ENCODE data around the gene RPL10A.
"Not testable (repeated sequence)": the region's sequence is repeated elsewhere in the genome, so short reads cannot be mapped to it uniquely, and the experiment has no call there.

Gene RPL10A

GRCh38 chr6:35468181-35468979 lies at the start of gene RPL10A:
Gene RPL10A (plus strand): TSS chr6:35468401. CDS start chr6:35468435, 34 bp downstream.
- DNase-seq, result peak; percentile 98

DNA sequence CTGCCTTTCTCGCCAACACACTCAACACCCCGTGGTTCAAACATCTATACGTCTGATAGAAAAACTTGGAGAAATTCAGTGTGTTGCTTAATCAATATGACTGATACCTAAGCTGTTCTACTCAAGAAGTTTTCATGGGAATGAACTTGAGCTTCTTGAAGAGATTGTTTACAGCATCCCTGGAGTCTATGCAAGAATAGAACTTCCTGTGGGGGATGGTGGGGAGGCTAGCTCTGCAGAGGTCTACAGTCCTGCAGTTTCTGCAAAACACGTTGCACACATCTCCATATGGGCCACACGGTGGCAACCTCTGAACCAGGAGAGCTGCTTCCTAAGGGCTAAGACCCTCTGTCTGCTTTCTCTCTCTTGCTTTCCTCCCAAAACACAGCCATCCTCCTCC lies 48.8 kb upstream of the RPL10A start:
- no peak for DNase-seq

DNA sequence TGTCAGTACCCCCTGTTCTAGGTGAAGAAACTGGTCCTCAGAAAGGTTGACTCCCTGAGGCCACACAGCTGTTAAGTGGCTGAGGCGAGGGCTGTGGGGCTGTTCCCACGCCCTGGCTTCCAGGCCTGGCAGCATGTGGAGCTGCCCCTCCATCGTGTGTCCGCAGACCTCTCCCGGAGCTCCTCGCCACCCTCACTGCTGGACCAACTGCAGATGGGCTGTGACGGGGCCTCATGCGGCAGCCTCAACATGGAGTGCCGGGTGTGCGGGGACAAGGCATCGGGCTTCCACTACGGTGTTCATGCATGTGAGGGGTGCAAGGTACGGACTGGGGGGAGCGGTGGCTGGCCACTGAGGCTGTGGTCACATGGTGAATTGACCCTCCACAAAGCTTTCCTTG lies 48.2 kb upstream of the RPL10A start:
- no peak for DNase-seq

GRCh38 chr6:35425284-35425683 lies 42.9 kb upstream of the RPL10A start:
- no peak for DNase-seq

DNA sequence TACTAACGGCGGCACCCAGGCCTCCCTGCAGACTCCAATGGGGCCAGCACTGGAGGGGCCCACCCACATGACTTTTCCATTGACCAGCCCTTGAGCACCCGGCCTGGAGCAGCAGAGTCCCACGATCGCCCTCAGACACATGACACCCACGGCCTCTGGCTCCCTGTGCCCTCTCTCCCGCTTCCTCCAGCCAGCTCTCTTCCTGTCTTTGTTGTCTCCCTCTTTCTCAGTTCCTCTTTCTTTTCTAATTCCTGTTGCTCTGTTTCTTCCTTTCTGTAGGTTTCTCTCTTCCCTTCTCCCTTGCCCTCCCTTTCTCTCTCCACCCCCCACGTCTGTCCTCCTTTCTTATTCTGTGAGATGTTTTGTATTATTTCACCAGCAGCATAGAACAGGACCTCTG lies 42.1 kb upstream of the RPL10A start:
- DNase-seq, result no peak

DNA sequence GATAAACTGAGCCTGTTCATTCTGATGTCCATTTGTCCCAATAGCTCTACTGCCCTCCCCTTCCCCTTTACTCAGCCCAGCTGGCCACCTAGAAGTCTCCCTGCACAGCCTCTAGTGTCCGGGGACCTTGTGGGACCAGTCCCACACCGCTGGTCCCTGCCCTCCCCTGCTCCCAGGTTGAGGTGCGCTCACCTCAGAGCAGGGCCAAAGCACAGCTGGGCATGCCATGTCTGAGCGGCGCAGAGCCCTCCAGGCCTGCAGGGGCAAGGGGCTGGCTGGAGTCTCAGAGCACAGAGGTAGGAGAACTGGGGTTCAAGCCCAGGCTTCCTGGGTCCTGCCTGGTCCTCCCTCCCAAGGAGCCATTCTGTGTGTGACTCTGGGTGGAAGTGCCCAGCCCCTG lies 40.8 kb upstream of the RPL10A start:
- no peak for DNase-seq

GRCh38 chr6:35427851-35428321 lies 40.3 kb upstream of the RPL10A start:
- DNase-seq, result no peak

DNA sequence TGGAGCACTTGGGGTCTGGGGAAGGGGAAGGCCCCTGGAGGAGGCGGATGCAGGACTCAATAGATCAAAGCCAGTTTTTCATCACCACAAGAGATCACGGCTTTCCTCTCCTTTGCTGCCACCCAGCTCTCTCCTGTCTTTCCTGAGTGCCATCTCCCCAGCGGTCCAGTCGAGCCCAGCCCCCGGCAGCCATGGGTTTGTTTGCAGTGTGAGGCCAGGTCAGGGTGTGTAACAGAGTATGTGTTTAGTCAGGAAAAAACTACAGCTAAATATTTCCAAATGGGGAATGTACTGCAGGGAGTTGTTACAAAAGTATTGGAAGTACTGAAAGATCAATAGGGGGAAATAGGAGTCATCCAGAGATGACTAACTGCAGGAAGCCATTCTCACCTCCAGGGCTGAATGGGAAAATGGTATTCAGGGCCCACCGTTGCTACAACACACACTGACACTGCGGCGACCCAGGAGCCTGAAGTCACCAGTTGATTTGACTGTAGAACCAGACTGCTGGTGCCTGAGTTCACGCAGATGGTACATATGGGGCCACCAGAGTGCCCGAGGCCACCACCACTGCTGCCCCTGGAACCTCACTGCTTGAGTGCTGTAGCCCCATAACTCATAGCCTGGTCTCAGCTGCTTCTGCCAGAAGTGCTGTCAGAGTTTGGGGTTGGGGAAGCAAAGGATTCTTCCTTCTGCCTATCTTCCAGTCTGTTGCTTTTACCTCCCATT lies 39.6 kb upstream of the RPL10A start:
- no peak for DNase-seq

DNA sequence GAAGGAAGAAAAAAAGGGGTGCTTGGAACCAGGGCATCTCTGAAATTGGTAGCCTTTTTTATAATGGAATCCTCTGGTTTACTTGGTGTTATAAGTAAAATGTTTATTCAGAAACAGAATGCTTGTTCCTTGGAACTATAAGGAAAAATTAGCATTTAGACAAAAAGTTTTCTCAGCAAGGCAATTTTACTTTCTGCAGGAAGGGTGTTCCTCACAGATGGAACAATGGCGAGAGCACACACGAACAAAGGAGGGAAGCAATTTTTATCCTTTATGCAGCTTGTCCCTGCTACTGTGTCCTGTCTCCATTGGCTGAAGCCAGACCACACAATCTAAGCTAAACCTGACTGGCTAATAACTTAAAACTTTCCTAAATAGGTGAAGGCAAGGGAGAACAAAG lies 38.7 kb upstream of the RPL10A start:
- DNase-seq, result no peak

DNA sequence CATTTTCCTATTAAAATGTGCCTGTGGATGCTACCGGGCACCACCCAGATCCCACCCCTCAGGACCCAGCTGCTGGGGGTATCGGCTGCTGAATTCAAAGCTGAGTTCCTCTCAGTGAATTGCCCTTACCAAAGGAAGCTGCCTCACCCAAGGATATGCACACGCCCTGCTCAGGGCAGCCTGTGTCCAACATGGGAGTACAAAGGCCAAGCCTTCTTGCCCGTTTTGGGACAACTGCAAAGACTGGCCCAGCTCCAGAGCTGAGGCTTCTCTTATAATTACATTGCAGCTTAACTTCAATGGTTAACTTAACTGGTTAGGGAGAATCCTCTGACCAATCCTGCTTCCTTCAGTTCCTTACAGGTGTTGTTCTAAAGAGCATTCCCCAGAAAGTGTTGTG lies 35.9 kb upstream of the RPL10A start:
- no peak for DNase-seq

DNA sequence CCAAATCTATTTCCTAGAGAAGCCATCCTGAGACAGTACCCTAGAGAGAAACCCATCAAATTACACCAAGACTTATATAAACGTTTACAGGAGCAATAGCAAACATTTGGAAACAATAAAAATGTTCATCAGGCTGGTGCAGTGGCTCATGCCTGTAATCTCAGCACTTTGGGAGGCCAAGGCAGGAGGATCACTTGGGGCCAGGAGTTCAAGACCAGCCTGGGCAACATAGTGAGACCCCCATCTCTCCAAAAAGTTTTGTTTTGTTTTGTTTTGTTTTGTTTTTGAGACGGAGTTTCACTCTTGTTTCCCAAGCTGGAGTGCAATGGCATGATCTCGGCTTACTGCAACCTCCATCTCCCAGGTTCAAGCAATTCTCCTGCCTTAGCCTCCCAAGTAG lies 35.5 kb upstream of the RPL10A start:
- DNase-seq, result not testable (repeated sequence)

DNA sequence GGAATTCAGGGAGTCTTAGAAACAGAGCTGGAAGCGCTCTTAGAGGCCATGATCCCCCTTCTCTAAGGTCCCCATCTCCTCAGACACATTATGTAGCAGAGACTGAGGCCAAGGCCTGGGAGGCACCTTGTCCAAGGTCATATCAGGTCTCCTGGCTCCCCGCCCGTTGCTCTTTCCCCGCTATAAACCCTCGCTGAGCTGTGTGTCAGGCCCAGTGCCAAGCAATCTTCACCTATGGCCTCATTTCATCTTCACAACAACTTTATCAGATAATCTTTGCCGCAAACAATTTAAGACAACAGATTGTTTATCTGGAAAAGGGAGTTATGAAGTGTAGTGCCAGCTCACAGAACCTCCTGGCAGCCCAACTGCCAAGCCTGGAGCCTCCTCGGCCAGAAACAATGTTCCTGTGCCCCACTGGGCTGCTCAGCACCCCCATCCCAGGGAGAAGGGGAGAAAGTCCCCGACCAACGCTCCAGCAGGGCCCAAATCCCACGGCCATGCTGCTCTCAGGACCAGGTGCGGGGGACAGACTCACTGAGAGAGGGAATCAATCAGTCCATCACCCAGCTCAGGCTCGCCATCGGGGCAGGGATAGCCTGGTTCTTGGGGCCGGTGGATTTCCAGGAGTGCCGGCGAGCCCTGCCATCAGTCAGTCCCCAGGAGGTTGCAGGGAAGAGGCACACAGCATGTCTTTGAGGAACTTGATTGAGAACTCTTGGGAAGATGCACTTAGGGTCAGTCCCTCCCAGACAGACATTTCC lies 32.9 kb upstream of the RPL10A start:
- no peak for DNase-seq

GRCh38 chr6:35436071-35436857 lies 31.9 kb upstream of the RPL10A start:
- DNase-seq, result no peak

DNA sequence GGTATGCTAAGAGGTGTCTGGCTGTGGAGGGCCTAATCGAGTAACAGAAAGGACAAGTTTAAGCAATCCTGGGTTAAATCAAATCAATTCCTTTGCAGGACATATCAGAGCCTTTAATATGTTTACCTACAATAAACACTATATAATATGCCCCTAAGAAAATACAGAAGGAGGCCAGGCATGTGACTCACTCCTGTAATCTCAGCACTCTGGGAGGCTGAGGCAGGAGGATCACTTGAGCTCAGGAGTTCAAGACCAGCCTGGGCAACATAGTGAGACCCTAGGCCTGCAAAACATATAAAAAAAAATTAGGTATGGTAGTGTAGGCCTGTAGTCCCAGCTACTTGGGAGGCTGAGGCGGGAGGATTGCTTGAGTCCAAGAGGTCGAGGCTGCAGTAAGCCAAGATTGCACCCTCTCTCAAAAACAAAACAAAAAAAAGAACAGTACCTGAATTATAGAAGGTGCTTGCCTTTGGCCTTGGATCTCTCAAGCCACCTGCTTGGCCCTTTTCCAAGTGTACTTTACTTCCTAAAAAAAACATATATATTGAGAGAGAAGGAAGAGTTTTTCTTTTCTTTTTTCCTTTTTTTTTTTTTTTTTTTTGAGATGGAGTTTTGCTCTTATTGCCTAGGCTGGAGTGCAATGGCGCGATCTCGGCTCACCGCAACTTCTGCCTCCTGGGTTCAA lies 29.7 kb upstream of the RPL10A start:
- not testable (repeated sequence) for DNase-seq

DNA sequence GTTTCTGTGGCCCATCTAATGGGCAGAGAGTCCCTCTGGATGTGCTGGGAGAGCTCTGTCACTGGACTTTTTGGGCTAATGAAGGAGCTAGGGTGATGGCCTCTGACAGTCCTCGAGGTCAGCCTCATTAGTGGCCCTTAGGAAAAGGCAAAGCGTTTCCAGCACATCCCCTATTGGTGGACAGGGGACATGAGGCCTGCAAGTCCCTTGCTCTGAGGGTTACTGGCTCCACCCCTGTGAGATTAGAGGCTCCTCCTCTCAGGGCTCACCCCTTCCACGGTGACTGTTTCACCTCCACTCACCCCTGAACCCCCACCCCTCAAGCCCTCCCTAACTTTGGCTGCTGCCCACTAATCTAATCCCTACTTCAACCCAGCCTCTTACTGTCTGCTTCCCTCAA lies 28.9 kb upstream of the RPL10A start:
- no peak for DNase-seq

GRCh38 chr6:35441205-35441604 lies 27.0 kb upstream of the RPL10A start:
- no peak for DNase-seq

DNA sequence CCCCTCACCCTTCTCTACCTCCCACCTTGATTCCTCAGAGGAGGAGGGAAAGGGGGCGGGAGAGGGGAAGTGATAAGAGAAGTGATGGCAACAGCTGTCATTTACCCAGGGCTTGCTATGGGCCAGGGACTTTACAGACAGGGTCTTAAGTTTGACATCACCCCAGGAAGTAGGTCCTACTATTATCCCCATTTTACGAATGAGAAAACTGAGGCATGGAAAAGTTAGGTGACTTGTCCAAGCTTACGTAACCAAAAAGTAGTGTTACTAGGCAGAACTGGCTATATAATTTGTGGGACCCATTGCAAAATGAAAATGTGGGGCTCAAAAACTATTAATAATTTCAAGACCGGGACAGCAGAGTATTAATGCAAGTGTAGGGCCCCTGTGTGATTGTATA lies 26.6 kb upstream of the RPL10A start:
- no peak for DNase-seq

GRCh38 chr6:35442693-35443092 lies 25.5 kb upstream of the RPL10A start:
- no peak for DNase-seq

DNA sequence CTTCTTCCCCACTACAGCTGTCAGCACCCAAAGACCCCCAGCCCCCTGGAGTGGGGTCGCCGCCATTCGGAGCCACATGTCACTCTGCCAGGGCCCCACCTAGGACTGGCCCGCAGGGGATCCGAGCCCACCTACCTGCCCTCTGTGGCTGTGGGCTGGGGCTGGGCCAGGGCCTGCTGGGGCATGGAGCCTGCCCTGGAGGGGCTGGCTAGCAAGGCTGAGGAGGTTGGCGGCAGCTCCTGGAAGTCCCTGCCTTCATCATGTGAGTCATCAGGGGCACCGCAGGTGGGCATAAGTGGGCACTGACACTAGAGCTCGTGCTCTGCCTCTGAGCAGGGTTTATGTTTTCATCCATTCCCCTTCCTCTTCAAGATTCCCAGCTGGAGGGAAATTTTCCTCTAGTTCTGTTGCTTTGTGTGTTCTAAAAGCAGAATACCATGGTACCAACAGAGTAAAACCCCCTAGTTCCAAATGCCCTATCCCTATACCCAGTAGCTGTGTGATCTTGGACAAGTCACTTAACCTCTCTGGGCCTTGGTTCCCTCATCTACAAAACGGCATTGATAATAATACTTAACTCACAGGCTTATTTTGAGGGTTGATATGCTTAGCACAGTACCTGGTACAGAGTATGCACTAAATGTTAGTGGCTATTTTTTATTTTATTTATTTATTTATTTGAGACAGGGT lies 24.7 kb upstream of the RPL10A start:
- no peak for DNase-seq

GRCh38 chr6:35445691-35446090 lies 22.5 kb upstream of the RPL10A start:
- peak; percentile 34 for DNase-seq

- DNase-seq, result no peak
Observed at GRCh38 chr6:35448191-35448590, 20.0 kb upstream of the RPL10A start.
